Prostate gland (tissue), 2 donors: ENCODE results near the gene ENGASE. TPM values are rescaled to one million over a fixed set of nuclear protein-coding genes. Genes with fewer than 3 reads are reported as not detected.

Experiments used
- DNase-seq: peaks from one replicate; pipeline ENCODE4 v3.0.0-alpha.2; 2019; ENCODE audit warnings: low spot score
- H3K27ac ChIP-seq, 2 donors: fragments of 200-600 bp; sonication (generic); 2 replicates each; pipeline ENCODE4 v1.5.1; 2017 to 2019
- H3K27me3 ChIP-seq: fragments of 200-600 bp; sonication (generic); replicated peaks from 2 replicates; pipeline ENCODE4 v1.5.1; 2019; ENCODE audit not compliant: insufficient read depth
- H3K36me3 ChIP-seq, 2 donors: fragments of 200-600 bp; sonication (generic); 1 replicate in 1 of 2; 2 replicates in 1 of 2; pipeline versions ENCODE4 v1.5.1 to v1.8.1; 2017 to 2019
- H3K4me1 ChIP-seq: fragments of 200-600 bp; sonication (generic); replicated peaks from 2 replicates; pipeline ENCODE4 v1.5.1; 2019
- H3K4me3 ChIP-seq, 2 donors: fragments of 200-600 bp; sonication (generic); 2 replicates each; pipeline ENCODE4 v1.5.1; 2017 to 2019
- H3K9me3 ChIP-seq: fragments of 200-600 bp; sonication (generic); 2 replicates; pipeline ENCODE4 v1.5.1; 2017
- CTCF ChIP-seq, 4 experiments: fragments of 200-600 bp in 2 of 4; fragments of 450-650 bp in 2 of 4; sonication (generic) in 2 of 4; IDR thresholded peaks; 1 replicate in 3 of 4; 2 replicates in 1 of 4; pipeline ENCODE4 v1.5.1; 2016 to 2019; ENCODE audit warnings: antibody characterized with exemption in 4 of 4, mild to moderate bottlenecking in 2 of 4, moderate library complexity in 2 of 4
- POLR2A ChIP-seq: fragments of 450-650 bp; IDR thresholded peaks from one replicate; pipeline ENCODE4 v1.6.1; 2016; ENCODE audit warnings: antibody characterized with exemption, mild to moderate bottlenecking
- POLR2AphosphoS5 ChIP-seq: sonication (generic); formaldehyde crosslinking; IDR thresholded peaks from one replicate; pipeline ENCODE4 v1.6.1; 2017; ENCODE audit warnings: antibody characterized with exemption
- WGBS: methylation state at CpG from one replicate; pipeline ENCODE4 v1.1.5; 2018; 5-methylcytosine and 5-hydroxymethylcytosine counted together
- intact Hi-C: fragments of 100-400 bp; cut with DNase I; formaldehyde crosslinking; loops from one replicate; pipeline ENCODE4 v1.14.2; 2022
- total RNA-seq, 2 donors: library from RNA; depleted of rRNA; stranded (reverse); fragments of >200 nt; gene quantifications; one replicate each; pipeline ENCODE4 v1.1.0, GENCODE V29; 2016

The ENGASE gene
- total RNA-seq, 2 donors from 2014 or later: 19.4 to 45.7 TPM

DNA sequence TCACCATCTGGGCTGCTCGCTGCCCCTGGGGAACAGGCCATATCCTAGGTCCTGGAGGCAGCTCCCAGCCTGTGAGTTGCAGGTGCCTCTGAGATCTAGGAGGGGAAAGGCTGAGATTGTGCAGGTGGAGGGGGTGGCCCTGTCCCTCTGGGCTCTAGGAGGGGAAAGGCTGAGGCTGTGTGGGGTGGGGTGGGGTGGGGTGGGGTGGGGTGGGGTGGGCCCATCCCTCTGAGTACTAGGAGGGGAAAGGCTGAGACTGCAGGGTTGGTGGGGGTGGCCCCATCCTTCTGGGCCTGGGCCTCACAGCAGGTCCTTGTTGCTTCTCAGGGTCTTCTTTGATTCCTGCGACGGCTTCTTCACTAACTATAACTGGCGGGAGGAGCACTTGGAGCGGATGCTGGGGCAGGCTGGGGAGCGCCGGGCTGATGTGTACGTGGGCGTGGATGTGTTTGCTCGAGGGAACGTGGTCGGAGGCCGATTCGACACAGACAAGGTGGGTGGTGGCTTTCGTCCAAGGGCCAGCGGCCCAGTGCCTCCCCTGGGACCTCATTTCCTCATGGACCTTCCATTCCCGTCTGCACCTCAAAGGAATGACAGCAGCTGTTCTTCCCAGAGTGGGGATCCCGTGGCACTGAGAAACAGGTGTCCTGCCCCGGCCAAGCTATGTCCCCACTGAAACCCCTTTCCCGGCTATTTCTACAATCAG is 7.1 kb downstream of the ENGASE start:
- Histone ChIP-seq H3K36me3 (peaks cover 0 to 15% of the 10 kb centered on the region in 2 donors), H3K27me3 (no peaks in the 10 kb centered on the region), H3K27ac (no peak overlapping the region), H3K4me3 (no peak overlapping the region), H3K9me3 (no peaks in the 10 kb centered on the region), H3K4me1 (no peaks in the 10 kb centered on the region)
- no peak for TF ChIP-seq CTCF (IDR thresholded peaks at IDR 0.05)
- TF ChIP-seq POLR2A: no peak
- TF ChIP-seq POLR2AphosphoS5: no peak
- intact Hi-C loops: loop anchor here (10.0 kb wide), 1 partner anchor 623 kb away; no protein-coding TSS in a partner anchor
- WGBS: 69% methylated on average over 20 of the region's 20 CpGs
- no peak for DNase-seq

DNA sequence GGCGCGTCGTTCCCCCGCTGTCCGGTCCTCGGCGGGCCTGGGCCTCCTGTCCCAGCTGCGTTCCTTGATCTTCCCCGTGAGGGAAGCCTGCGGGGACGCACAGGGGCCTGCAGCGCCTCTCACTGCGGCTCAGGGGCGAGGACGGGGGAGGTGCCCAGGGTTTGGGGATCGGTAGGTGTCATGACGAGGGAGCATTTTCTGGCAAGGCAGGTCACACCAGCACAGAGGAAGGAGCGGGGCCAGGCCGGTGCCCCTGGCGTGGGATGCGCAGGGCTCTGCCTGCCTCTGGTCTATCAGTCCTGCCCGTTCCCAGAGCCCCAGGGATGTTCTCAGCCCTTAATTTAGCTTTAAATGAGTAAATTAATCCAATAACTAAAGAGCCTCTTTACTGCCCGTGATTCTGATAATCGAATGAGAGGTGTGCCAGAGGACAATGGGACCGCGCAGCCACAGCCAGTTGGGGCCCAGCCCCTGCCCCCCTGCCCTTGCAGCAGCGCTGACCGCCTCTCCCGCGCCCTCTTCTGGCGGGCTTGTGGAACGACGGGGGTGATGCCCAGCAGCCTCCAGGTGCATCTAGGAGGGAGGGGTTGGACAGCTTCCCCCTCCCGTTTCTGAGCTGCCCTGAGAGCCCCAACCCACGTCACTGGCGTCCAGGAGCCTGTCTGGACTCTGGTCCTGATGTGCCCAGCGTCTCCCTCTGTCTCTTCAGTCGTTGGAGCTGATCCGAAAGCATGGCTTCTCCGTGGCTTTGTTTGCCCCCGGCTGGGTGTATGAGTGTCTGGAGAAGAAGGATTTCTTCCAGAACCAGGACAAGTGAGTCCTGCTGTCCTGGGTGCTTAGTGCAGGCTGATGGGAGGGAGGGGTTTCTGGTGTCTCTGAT is 7.9 kb downstream of the ENGASE start:
- Histone ChIP-seq H3K9me3 (no peaks in the 10 kb centered on the region), H3K27me3 (no peaks in the 10 kb centered on the region), H3K27ac (no peak overlapping the region), H3K4me1 (no peaks in the 10 kb centered on the region), H3K36me3 (peaks cover 0 to 15% of the 10 kb centered on the region in 2 donors), H3K4me3 (no peak overlapping the region)
- 66% methylated on average over 36 of the region's 41 CpGs for WGBS
- TF ChIP-seq CTCF (IDR thresholded peaks at IDR 0.05) (peak in 3 of 4 experiments; percentile 63 to 74 (median 70)), POLR2A (no peak)
- DNase-seq: no peak
- intact Hi-C loops: loop anchor here (10.0 kb wide), 1 partner anchor 622 kb away; no protein-coding TSS in a partner anchor

DNA sequence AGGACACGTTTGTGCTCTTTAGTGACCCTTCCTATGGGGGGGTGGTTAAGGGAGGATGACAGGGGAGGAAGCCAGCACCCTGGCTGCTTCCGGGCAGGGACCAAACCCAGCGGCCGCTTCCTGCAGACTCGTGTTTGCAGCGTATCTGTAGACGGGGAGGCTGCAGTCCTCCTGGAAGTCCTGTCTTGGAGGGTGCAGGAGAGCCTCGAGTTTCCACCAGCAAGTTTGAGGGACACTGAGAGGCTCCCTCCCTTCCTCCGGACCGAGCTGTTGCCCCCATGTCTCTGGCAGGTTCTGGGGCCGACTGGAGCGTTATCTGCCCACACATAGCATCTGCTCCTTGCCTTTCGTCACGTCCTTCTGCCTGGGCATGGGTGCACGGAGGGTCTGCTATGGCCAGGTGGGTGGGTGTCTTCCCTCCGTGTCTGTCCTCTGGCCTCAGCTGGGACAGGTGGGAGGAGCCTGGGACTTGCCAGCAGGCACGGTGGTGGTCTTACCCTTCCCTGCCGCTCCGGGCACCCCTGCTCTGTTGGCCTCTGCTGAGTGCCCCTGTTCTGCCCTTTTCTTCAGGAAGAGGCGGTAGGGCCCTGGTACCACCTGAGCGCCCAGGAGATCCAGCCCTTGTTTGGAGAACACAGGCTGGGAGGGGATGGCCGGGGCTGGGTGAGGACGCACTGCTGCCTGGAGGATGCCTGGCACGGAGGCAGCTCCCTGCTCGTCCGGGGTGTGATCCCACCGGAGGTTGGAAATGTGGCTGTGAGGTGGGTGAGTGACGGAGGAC is 8.8 kb downstream of the ENGASE start:
- H3K4me3 ChIP-seq: no peak overlapping the region

More for the DNA sequence above, 8.8 kb downstream of the ENGASE start:
- no peaks in the 10 kb centered on the region for H3K4me1 ChIP-seq
- DNase-seq: no peak
- H3K9me3 ChIP-seq: no peaks in the 10 kb centered on the region
- H3K27ac ChIP-seq: no peak overlapping the region
- H3K27me3 ChIP-seq: no peaks in the 10 kb centered on the region
- TF ChIP-seq CTCF (IDR thresholded peaks at IDR 0.05) (no peak), POLR2A (no peak), POLR2AphosphoS5 (no peak)
- WGBS: 89% methylated on average over 28 of the region's 28 CpGs
- intact Hi-C loops: loop anchor here (10.0 kb wide), 1 partner anchor 621 kb away; no protein-coding TSS in a partner anchor
- peaks cover 0 to 15% of the 10 kb centered on the region in 2 donors for H3K36me3 ChIP-seq
